Measurements from ENCODE around the gene PTPA. TPM values are rescaled to one million over a fixed set of nuclear protein-coding genes. Genes with fewer than 3 reads are reported as not detected.

PTPA gene
- polyA plus RNA-seq, 4 donors = 50.8 to 113 (median 60.8) TPM

GRCh38 chr9:129070696-129071525, 40.3 kb upstream of the PTPA start:
- peaks cover 11 to 37% (median 19%) of the 10 kb centered on the region in 3 donors for H3K4me1 ChIP-seq (ENCODE audit: control insufficient read depth in 3 of 3, insufficient read depth in 2 of 3, low read depth in 1 of 3, low read length in 2 of 3)
- 78 to 87% (median 85%) methylated on average over 21 of the region's 21 CpGs for WGBS, 3 donors
- H3K27ac ChIP-seq (ENCODE audit: low read depth in 1 of 3, low read length in 2 of 3) = peak overlapping the region in 1 of 3 donors; percentile 92
- DNase-seq (no peak), FAIRE-seq (no peak)
- H3K27me3 ChIP-seq (ENCODE audit: control insufficient read depth in 3 of 3, insufficient read depth in 3 of 3, low read length in 3 of 3) = no peaks in the 10 kb centered on the region
- H3K4me3 ChIP-seq (ENCODE audit: low read depth in 1 of 3, low read length in 3 of 3) = no peak overlapping the region
- peaks cover 0 to 56% (median 12%) of the 10 kb centered on the region in 3 donors for H3K36me3 ChIP-seq (ENCODE audit: control insufficient read depth in 3 of 3, insufficient read depth in 2 of 3, low read depth in 1 of 3, low read length in 3 of 3)
- H3K9me3 ChIP-seq (ENCODE audit: control insufficient read depth in 2 of 2, insufficient read depth in 1 of 2, low read depth in 1 of 2, low read length in 1 of 2) = peaks cover 0 to 5% of the 10 kb centered on the region in 2 donors

GRCh38 chr9:129071526-129072126, 39.6 kb upstream of the PTPA start:
- Histone ChIP-seq H3K4me3 (ENCODE audit: low read depth in 1 of 3, low read length in 3 of 3) (no peak overlapping the region), H3K9me3 (ENCODE audit: control insufficient read depth in 2 of 2, insufficient read depth in 1 of 2, low read depth in 1 of 2, low read length in 1 of 2) (peaks cover 0 to 5% of the 10 kb centered on the region in 2 donors), H3K4me1 (ENCODE audit: control insufficient read depth in 3 of 3, insufficient read depth in 2 of 3, low read depth in 1 of 3, low read length in 2 of 3) (peaks cover 11 to 43% (median 24%) of the 10 kb centered on the region in 3 donors), H3K27me3 (ENCODE audit: control insufficient read depth in 3 of 3, insufficient read depth in 3 of 3, low read length in 3 of 3) (no peaks in the 10 kb centered on the region), H3K27ac (ENCODE audit: low read depth in 1 of 3, low read length in 2 of 3) (no peak overlapping the region), H3K36me3 (ENCODE audit: control insufficient read depth in 3 of 3, insufficient read depth in 2 of 3, low read depth in 1 of 3, low read length in 3 of 3) (peaks cover 0 to 53% (median 10%) of the 10 kb centered on the region in 3 donors)
- DNase-seq (peak in 1 of 2 donors; percentile 32), FAIRE-seq (no peak)
- 57 to 68% (median 64%) methylated on average over 10 of the region's 10 CpGs for WGBS, 3 donors

GRCh38 chr9:129072171-129072570, 39.0 kb upstream of the PTPA start:
- no peak for FAIRE-seq
- no peaks in the 10 kb centered on the region for H3K27me3 ChIP-seq (ENCODE audit: control insufficient read depth in 3 of 3, insufficient read depth in 3 of 3, low read length in 3 of 3)
- H3K36me3 ChIP-seq (ENCODE audit: control insufficient read depth in 3 of 3, insufficient read depth in 2 of 3, low read depth in 1 of 3, low read length in 3 of 3) = peaks cover 0 to 54% (median 10%) of the 10 kb centered on the region in 3 donors
- H3K4me3 ChIP-seq (ENCODE audit: low read depth in 1 of 3, low read length in 3 of 3) = no peak overlapping the region
- 52 to 64% (median 63%) methylated on average over 9 of the region's 9 CpGs for WGBS, 3 donors
- no peak overlapping the region for H3K27ac ChIP-seq (ENCODE audit: low read depth in 1 of 3, low read length in 2 of 3)
- peaks cover 0 to 5% of the 10 kb centered on the region in 2 donors for H3K9me3 ChIP-seq (ENCODE audit: control insufficient read depth in 2 of 2, insufficient read depth in 1 of 2, low read depth in 1 of 2, low read length in 1 of 2)
- no peak for DNase-seq
- peaks cover 11 to 49% (median 25%) of the 10 kb centered on the region in 3 donors for H3K4me1 ChIP-seq (ENCODE audit: control insufficient read depth in 3 of 3, insufficient read depth in 2 of 3, low read depth in 1 of 3, low read length in 2 of 3)

- WGBS, 3 donors = 73 to 85% (median 80%) methylated on average over 8 of the region's 8 CpGs
- peaks cover 0 to 43% (median 0%) of the 10 kb centered on the region in 3 donors for H3K36me3 ChIP-seq (ENCODE audit: control insufficient read depth in 3 of 3, insufficient read depth in 2 of 3, low read depth in 1 of 3, low read length in 3 of 3)
- H3K27me3 ChIP-seq (ENCODE audit: control insufficient read depth in 3 of 3, insufficient read depth in 3 of 3, low read length in 3 of 3) = no peaks in the 10 kb centered on the region
- peaks cover 0 to 5% of the 10 kb centered on the region in 2 donors for H3K9me3 ChIP-seq (ENCODE audit: control insufficient read depth in 2 of 2, insufficient read depth in 1 of 2, low read depth in 1 of 2, low read length in 1 of 2)
- FAIRE-seq = no peak
- DNase-seq = peak in 1 of 2 donors; percentile 36
- H3K27ac ChIP-seq (ENCODE audit: low read depth in 1 of 3, low read length in 2 of 3) = no peak overlapping the region
- peaks cover 11 to 54% (median 24%) of the 10 kb centered on the region in 3 donors for H3K4me1 ChIP-seq (ENCODE audit: control insufficient read depth in 3 of 3, insufficient read depth in 2 of 3, low read depth in 1 of 3, low read length in 2 of 3)
- H3K4me3 ChIP-seq (ENCODE audit: low read depth in 1 of 3, low read length in 3 of 3) = no peak overlapping the region
Measured at GRCh38 chr9:129073404-129073803, 37.8 kb upstream of the PTPA start.

GRCh38 chr9:129074106-129074505, 37.1 kb upstream of the PTPA start:
- peaks cover 0 to 5% of the 10 kb centered on the region in 2 donors for H3K9me3 ChIP-seq (ENCODE audit: control insufficient read depth in 2 of 2, insufficient read depth in 1 of 2, low read depth in 1 of 2, low read length in 1 of 2)
- no peak for DNase-seq
- WGBS, 3 donors = 86 to 90% (median 88%) methylated on average over 3 of the region's 3 CpGs
- no peak overlapping the region for H3K4me3 ChIP-seq (ENCODE audit: low read depth in 1 of 3, low read length in 3 of 3)
- no peak for FAIRE-seq
- H3K27ac ChIP-seq (ENCODE audit: low read depth in 1 of 3, low read length in 2 of 3) = peak overlapping the region in 1 of 3 donors; percentile 48
- peaks cover 9 to 54% (median 20%) of the 10 kb centered on the region in 3 donors for H3K4me1 ChIP-seq (ENCODE audit: control insufficient read depth in 3 of 3, insufficient read depth in 2 of 3, low read depth in 1 of 3, low read length in 2 of 3)
- H3K36me3 ChIP-seq (ENCODE audit: control insufficient read depth in 3 of 3, insufficient read depth in 2 of 3, low read depth in 1 of 3, low read length in 3 of 3) = peaks cover 0 to 38% (median 0%) of the 10 kb centered on the region in 3 donors
- no peaks in the 10 kb centered on the region for H3K27me3 ChIP-seq (ENCODE audit: control insufficient read depth in 3 of 3, insufficient read depth in 3 of 3, low read length in 3 of 3)

- WGBS, 3 donors = 28 to 69% (median 40%) methylated on average over 16 of the region's 16 CpGs
- Histone ChIP-seq H3K9me3 (ENCODE audit: control insufficient read depth in 2 of 2, insufficient read depth in 1 of 2, low read depth in 1 of 2, low read length in 1 of 2) (peaks cover 0 to 5% of the 10 kb centered on the region in 2 donors), H3K36me3 (ENCODE audit: control insufficient read depth in 3 of 3, insufficient read depth in 2 of 3, low read depth in 1 of 3, low read length in 3 of 3) (peaks cover 0 to 18% (median 0%) of the 10 kb centered on the region in 3 donors), H3K4me1 (ENCODE audit: control insufficient read depth in 3 of 3, insufficient read depth in 2 of 3, low read depth in 1 of 3, low read length in 2 of 3) (peaks cover 2 to 38% (median 12%) of the 10 kb centered on the region in 3 donors), H3K27ac (ENCODE audit: low read depth in 1 of 3, low read length in 2 of 3) (peak overlapping the region; percentile 74 to 92 (median 90)), H3K4me3 (ENCODE audit: low read depth in 1 of 3, low read length in 3 of 3) (no peak overlapping the region), H3K27me3 (ENCODE audit: control insufficient read depth in 3 of 3, insufficient read depth in 3 of 3, low read length in 3 of 3) (no peaks in the 10 kb centered on the region)
- FAIRE-seq (no peak), DNase-seq (peak; percentile 82 to 98)
Measured at GRCh38 chr9:129075996-129076639, 35.1 kb upstream of the PTPA start.

- WGBS, 3 donors = 84 to 90% (median 87%) methylated on average over 11 of the region's 11 CpGs
- no peaks in the 10 kb centered on the region for H3K27me3 ChIP-seq (ENCODE audit: control insufficient read depth in 3 of 3, insufficient read depth in 3 of 3, low read length in 3 of 3)
- no peak overlapping the region for H3K4me3 ChIP-seq (ENCODE audit: low read depth in 1 of 3, low read length in 3 of 3)
- H3K36me3 ChIP-seq (ENCODE audit: control insufficient read depth in 3 of 3, insufficient read depth in 2 of 3, low read depth in 1 of 3, low read length in 3 of 3) = peaks cover 0 to 12% (median 0%) of the 10 kb centered on the region in 3 donors
- H3K27ac ChIP-seq (ENCODE audit: low read depth in 1 of 3, low read length in 2 of 3) = peak overlapping the region; percentile 74 to 92 (median 90)
- FAIRE-seq (no peak), DNase-seq (no peak)
- peaks cover 2 to 39% (median 12%) of the 10 kb centered on the region in 3 donors for H3K4me1 ChIP-seq (ENCODE audit: control insufficient read depth in 3 of 3, insufficient read depth in 2 of 3, low read depth in 1 of 3, low read length in 2 of 3)
- peaks cover 0 to 5% of the 10 kb centered on the region in 2 donors for H3K9me3 ChIP-seq (ENCODE audit: control insufficient read depth in 2 of 2, insufficient read depth in 1 of 2, low read depth in 1 of 2, low read length in 1 of 2)
Measured at GRCh38 chr9:129076640-129077037, 34.6 kb upstream of the PTPA start.

GRCh38 chr9:129077236-129077635, 34.0 kb upstream of the PTPA start:
- no peaks in the 10 kb centered on the region for H3K27me3 ChIP-seq (ENCODE audit: control insufficient read depth in 3 of 3, insufficient read depth in 3 of 3, low read length in 3 of 3)
- peaks cover 0 to 8% (median 0%) of the 10 kb centered on the region in 3 donors for H3K36me3 ChIP-seq (ENCODE audit: control insufficient read depth in 3 of 3, insufficient read depth in 2 of 3, low read depth in 1 of 3, low read length in 3 of 3)
- no peak for FAIRE-seq
- peak overlapping the region; percentile 74 to 92 (median 90) for H3K27ac ChIP-seq (ENCODE audit: low read depth in 1 of 3, low read length in 2 of 3)
- peak in 1 of 2 donors; percentile 68 for DNase-seq
- H3K4me1 ChIP-seq (ENCODE audit: control insufficient read depth in 3 of 3, insufficient read depth in 2 of 3, low read depth in 1 of 3, low read length in 2 of 3) = peaks cover 5 to 45% (median 17%) of the 10 kb centered on the region in 3 donors
- 18 to 65% (median 33%) methylated on average over 10 of the region's 10 CpGs for WGBS, 3 donors
- H3K9me3 ChIP-seq (ENCODE audit: control insufficient read depth in 2 of 2, insufficient read depth in 1 of 2, low read depth in 1 of 2, low read length in 1 of 2) = peaks cover 0 to 5% of the 10 kb centered on the region in 2 donors
- no peak overlapping the region for H3K4me3 ChIP-seq (ENCODE audit: low read depth in 1 of 3, low read length in 3 of 3)

Measured in small intestine (tissue), 7 donors.